GM12873 (cell line): ENCODE measurements around the gene NME2.

ENCODE experiments used
- TF ChIP-seq, protein P1 (sequence below): IDR thresholded peaks from 2 replicates; pipeline ENCODE4 v1.5.1; 2012; ENCODE audit warnings: low read depth, mild to moderate bottlenecking, moderate library complexity, low read length, control low read depth; ENCODE audit not compliant: insufficient read depth; ENCODE audit errors: missing control alignments

The NME2 gene

GRCh38 chr17:51221322-51221721 lies 55.1 kb downstream of the NME2 start:
- TF ChIP-seq, protein P1, sequence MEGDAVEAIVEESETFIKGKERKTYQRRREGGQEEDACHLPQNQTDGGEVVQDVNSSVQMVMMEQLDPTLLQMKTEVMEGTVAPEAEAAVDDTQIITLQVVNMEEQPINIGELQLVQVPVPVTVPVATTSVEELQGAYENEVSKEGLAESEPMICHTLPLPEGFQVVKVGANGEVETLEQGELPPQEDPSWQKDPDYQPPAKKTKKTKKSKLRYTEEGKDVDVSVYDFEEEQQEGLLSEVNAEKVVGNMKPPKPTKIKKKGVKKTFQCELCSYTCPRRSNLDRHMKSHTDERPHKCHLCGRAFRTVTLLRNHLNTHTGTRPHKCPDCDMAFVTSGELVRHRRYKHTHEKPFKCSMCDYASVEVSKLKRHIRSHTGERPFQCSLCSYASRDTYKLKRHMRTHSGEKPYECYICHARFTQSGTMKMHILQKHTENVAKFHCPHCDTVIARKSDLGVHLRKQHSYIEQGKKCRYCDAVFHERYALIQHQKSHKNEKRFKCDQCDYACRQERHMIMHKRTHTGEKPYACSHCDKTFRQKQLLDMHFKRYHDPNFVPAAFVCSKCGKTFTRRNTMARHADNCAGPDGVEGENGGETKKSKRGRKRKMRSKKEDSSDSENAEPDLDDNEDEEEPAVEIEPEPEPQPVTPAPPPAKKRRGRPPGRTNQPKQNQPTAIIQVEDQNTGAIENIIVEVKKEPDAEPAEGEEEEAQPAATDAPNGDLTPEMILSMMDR: no peak
